Body of pancreas (tissue), 4 donors: ENCODE data around the gene ERAL1.

ENCODE experiments used
- CTCF ChIP-seq, 7 experiments: fragments of 450-650 bp in 4 of 7; fragments of 200-600 bp in 3 of 7; sonication (generic) in 3 of 7; IDR thresholded peaks; one replicate each; pipeline ENCODE4 v1.5.1; 2016 to 2019; ENCODE audit warnings: antibody characterized with exemption in 7 of 7
- POLR2A ChIP-seq, 3 donors: fragments of 450-650 bp; IDR thresholded peaks; one replicate each; pipeline ENCODE4 v1.6.1; 2016; ENCODE audit warnings: antibody characterized with exemption in 3 of 3, mild to moderate bottlenecking in 2 of 3

GRCh38 chr17:28857905-28858800 lies 3.3 kb downstream of the ERAL1 start:
- TF ChIP-seq CTCF (IDR thresholded peaks at IDR 0.05) = no peak
- no peak for TF ChIP-seq POLR2A (IDR thresholded peaks at IDR 0.05)
